ENCODE data around the gene BOD1L2.

BOD1L2 gene

GRCh38 chr18:57149051-57149450 lies 2.2 kb downstream of the BOD1L2 start:
- H3K9me2 ChIP-seq (replicated peaks; ENCODE audit: low read depth, low read length), result no peaks in the 10 kb centered on the region
- H3K4me2 ChIP-seq (ENCODE audit: low read depth, low read length, poor library complexity, severe bottlenecking), result no peak overlapping the region
- no peaks in the 10 kb centered on the region for H3K27me3 ChIP-seq (ENCODE audit: insufficient read depth, low read length, poor library complexity, severe bottlenecking)
- no peak overlapping the region for H2AFZ ChIP-seq (ENCODE audit: low read length)
- no peaks in the 10 kb centered on the region for H3K79me2 ChIP-seq (ENCODE audit: insufficient read depth, low read length)
- H3K9ac ChIP-seq (ENCODE audit: low read depth, low read length, poor library complexity, severe bottlenecking), result no peak overlapping the region
- no peaks in the 10 kb centered on the region for H3F3A ChIP-seq (ENCODE audit: low read depth)
- H3K4me3 ChIP-seq (ENCODE audit: low read length, poor library complexity, severe bottlenecking), result no peak overlapping the region
- TF ChIP-seq EZH2phosphoT487 (IDR thresholded peaks at IDR 0.05; ENCODE audit: borderline replicate concordance), result no peak
- H3K9me3 ChIP-seq (ENCODE audit: insufficient read depth, low read depth, low read length), result no peaks in the 10 kb centered on the region
- no peaks in the 10 kb centered on the region for H4K20me1 ChIP-seq (ENCODE audit: insufficient read depth, low read length, poor library complexity, severe bottlenecking)
- H3K4me1 ChIP-seq (ENCODE audit: insufficient read depth, low read length, poor library complexity, severe bottlenecking), result no peaks in the 10 kb centered on the region
- H3K36me3 ChIP-seq (ENCODE audit: insufficient read depth, low read length), result no peaks in the 10 kb centered on the region

- H3K79me2 ChIP-seq (ENCODE audit: insufficient read depth, low read length), result no peaks in the 10 kb centered on the region
- TF ChIP-seq CTCF (conservative IDR thresholded peaks at IDR 0.05; ENCODE audit: low read length) (no peak), EZH2phosphoT487 (IDR thresholded peaks at IDR 0.05; ENCODE audit: borderline replicate concordance) (no peak)
- no peak overlapping the region for H3K9ac ChIP-seq (ENCODE audit: low read depth, low read length, poor library complexity, severe bottlenecking)
- no peaks in the 10 kb centered on the region for H3K9me3 ChIP-seq (ENCODE audit: insufficient read depth, low read depth, low read length)
- H3K36me3 ChIP-seq (ENCODE audit: insufficient read depth, low read length), result no peaks in the 10 kb centered on the region
- H2AFZ ChIP-seq (ENCODE audit: low read length), result no peak overlapping the region
- no peaks in the 10 kb centered on the region for H4K20me1 ChIP-seq (ENCODE audit: insufficient read depth, low read length, poor library complexity, severe bottlenecking)
- no peak overlapping the region for H3K4me2 ChIP-seq (ENCODE audit: low read depth, low read length, poor library complexity, severe bottlenecking)
- no peaks in the 10 kb centered on the region for H3K27me3 ChIP-seq (ENCODE audit: insufficient read depth, low read length, poor library complexity, severe bottlenecking)
- no peaks in the 10 kb centered on the region for H3F3A ChIP-seq (ENCODE audit: low read depth)
- no peaks in the 10 kb centered on the region for H3K9me2 ChIP-seq (replicated peaks; ENCODE audit: low read depth, low read length)
- H3K4me1 ChIP-seq (ENCODE audit: insufficient read depth, low read length, poor library complexity, severe bottlenecking), result no peaks in the 10 kb centered on the region
- H3K4me3 ChIP-seq (ENCODE audit: low read length, poor library complexity, severe bottlenecking), result no peak overlapping the region
These were observed 2.6 kb downstream of the BOD1L2 start for GRCh38 chr18:57149531-57149930.

- Histone ChIP-seq H3K9me2 (replicated peaks; ENCODE audit: low read depth, low read length) (no peaks in the 10 kb centered on the region), H3K79me2 (ENCODE audit: insufficient read depth, low read length) (no peaks in the 10 kb centered on the region), H3K9me3 (ENCODE audit: insufficient read depth, low read depth, low read length) (no peaks in the 10 kb centered on the region), H3K4me3 (ENCODE audit: low read length, poor library complexity, severe bottlenecking) (no peak overlapping the region), H3K27me3 (ENCODE audit: insufficient read depth, low read length, poor library complexity, severe bottlenecking) (no peaks in the 10 kb centered on the region), H2AFZ (ENCODE audit: low read length) (no peak overlapping the region), H3K4me2 (ENCODE audit: low read depth, low read length, poor library complexity, severe bottlenecking) (no peak overlapping the region), H3K36me3 (ENCODE audit: insufficient read depth, low read length) (no peaks in the 10 kb centered on the region), H3K9ac (ENCODE audit: low read depth, low read length, poor library complexity, severe bottlenecking) (no peak overlapping the region), H4K20me1 (ENCODE audit: insufficient read depth, low read length, poor library complexity, severe bottlenecking) (no peaks in the 10 kb centered on the region), H3K4me1 (ENCODE audit: insufficient read depth, low read length, poor library complexity, severe bottlenecking) (no peaks in the 10 kb centered on the region), H3F3A (ENCODE audit: low read depth) (no peaks in the 10 kb centered on the region)
- TF ChIP-seq EZH2phosphoT487 (IDR thresholded peaks at IDR 0.05; ENCODE audit: borderline replicate concordance), result no peak
- no peak for TF ChIP-seq CTCF (conservative IDR thresholded peaks at IDR 0.05; ENCODE audit: low read length)
These were observed 3.2 kb downstream of the BOD1L2 start for GRCh38 chr18:57150081-57150480.

GRCh38 chr18:57150828-57151227 lies 3.9 kb downstream of the BOD1L2 start:
- no peak overlapping the region for H3K9ac ChIP-seq (ENCODE audit: low read depth, low read length, poor library complexity, severe bottlenecking)
- no peak overlapping the region for H2AFZ ChIP-seq (ENCODE audit: low read length)
- H3K9me3 ChIP-seq (ENCODE audit: insufficient read depth, low read depth, low read length), result no peaks in the 10 kb centered on the region
- H3F3A ChIP-seq (ENCODE audit: low read depth), result no peaks in the 10 kb centered on the region
- no peaks in the 10 kb centered on the region for H3K27me3 ChIP-seq (ENCODE audit: insufficient read depth, low read length, poor library complexity, severe bottlenecking)
- H3K36me3 ChIP-seq (ENCODE audit: insufficient read depth, low read length), result no peaks in the 10 kb centered on the region
- TF ChIP-seq CTCF (conservative IDR thresholded peaks at IDR 0.05; ENCODE audit: low read length) (no peak), EZH2phosphoT487 (IDR thresholded peaks at IDR 0.05; ENCODE audit: borderline replicate concordance) (no peak)
- no peaks in the 10 kb centered on the region for H3K9me2 ChIP-seq (replicated peaks; ENCODE audit: low read depth, low read length)
- no peaks in the 10 kb centered on the region for H3K4me1 ChIP-seq (ENCODE audit: insufficient read depth, low read length, poor library complexity, severe bottlenecking)
- H3K4me2 ChIP-seq (ENCODE audit: low read depth, low read length, poor library complexity, severe bottlenecking), result no peak overlapping the region
- no peaks in the 10 kb centered on the region for H4K20me1 ChIP-seq (ENCODE audit: insufficient read depth, low read length, poor library complexity, severe bottlenecking)
- no peaks in the 10 kb centered on the region for H3K79me2 ChIP-seq (ENCODE audit: insufficient read depth, low read length)
- no peak overlapping the region for H3K4me3 ChIP-seq (ENCODE audit: low read length, poor library complexity, severe bottlenecking)

Data from Loucy (cell line).